Upper lobe of right lung (tissue), 1 donor: Measurements from ENCODE around the gene ASB3. TPM values are rescaled to one million over a fixed set of nuclear protein-coding genes. Genes with fewer than 3 reads are reported as not detected.

Experiments
- ATAC-seq: fragments of 200-7000 bp; cut with Tn5 transposase; one replicate; pipeline ENCODE4 v1.9.1; 2020; ENCODE audit warnings: mild to moderate bottlenecking, moderate library complexity
- DNase-seq: peaks from one replicate; pipeline ENCODE4 v3.0.0-alpha.2; 2020
- H3K27ac ChIP-seq: fragments of 200-600 bp; one replicate; pipeline ENCODE4 v1.8.0; 2022
- H3K27me3 ChIP-seq: fragments of 200-600 bp; one replicate; pipeline ENCODE4 v1.8.0; 2022; ENCODE audit warnings: mild to moderate bottlenecking
- H3K36me3 ChIP-seq: fragments of 200-600 bp; one replicate; pipeline ENCODE4 v1.8.0; 2022
- H3K4me1 ChIP-seq: fragments of 200-600 bp; one replicate; pipeline ENCODE4 v1.8.0; 2022
- H3K4me3 ChIP-seq: fragments of 200-600 bp; one replicate; pipeline ENCODE4 v1.8.0; 2022; ENCODE audit warnings: mild to moderate bottlenecking
- H3K9me3 ChIP-seq: fragments of 200-600 bp; one replicate; pipeline ENCODE4 v1.8.0; 2022
- CTCF ChIP-seq: fragments of 200-600 bp; IDR thresholded peaks from one replicate; pipeline ENCODE4 v1.8.0; 2022; ENCODE audit warnings: antibody characterized with exemption
- intact Hi-C: fragments of 100-400 bp; cut with DNase I; formaldehyde crosslinking; loops from one replicate; pipeline ENCODE4 v1.11.0; 2022
- total RNA-seq: library from RNA; stranded (reverse); fragmentation: NEBNext Ultra II Directional; extraction: Animal tissue kit (Norgen Biotek cat#: 25700); gene quantifications from one replicate; pipeline ENCODE4 v1.2.1, GENCODE V29; 2021
- donor health status: DM: no; HTN: yes; CAD: no; lungs with severe emphysema.

Gene ASB3
- total RNA-seq, 1 donor from 2014 or later = 29.0 TPM

GRCh38 chr2:53636596-53636995 lies 150.2 kb downstream of the ASB3 start:
- Histone ChIP-seq H3K9me3 (no peaks in the 10 kb centered on the region), H3K36me3 (no peaks in the 10 kb centered on the region), H3K27ac (no peak overlapping the region), H3K4me1 (no peaks in the 10 kb centered on the region), H3K27me3 (no peaks in the 10 kb centered on the region), H3K4me3 (no peak overlapping the region)
- intact Hi-C loops = no loop called here
- no peak for DNase-seq
- TF ChIP-seq CTCF = no peak
- ATAC-seq = no peak

- no peak overlapping the region for H3K4me3 ChIP-seq
- H3K9me3 ChIP-seq = no peaks in the 10 kb centered on the region
- H3K27ac ChIP-seq = no peak overlapping the region
- DNase-seq = no peak
- ATAC-seq = no peak
- no peaks in the 10 kb centered on the region for H3K27me3 ChIP-seq
- no peaks in the 10 kb centered on the region for H3K36me3 ChIP-seq
- TF ChIP-seq CTCF = no peak
- no peaks in the 10 kb centered on the region for H3K4me1 ChIP-seq
- intact Hi-C loops = no loop called here
Observed at GRCh38 chr2:53636109-53636508, 150.6 kb downstream of the ASB3 start.

- H3K27me3 ChIP-seq = no peaks in the 10 kb centered on the region
- H3K4me1 ChIP-seq = no peaks in the 10 kb centered on the region
- TF ChIP-seq CTCF = no peak
- no peaks in the 10 kb centered on the region for H3K36me3 ChIP-seq
- ATAC-seq (no peak), DNase-seq (no peak)
- H3K27ac ChIP-seq = no peak overlapping the region
- intact Hi-C loops = no loop called here
- H3K9me3 ChIP-seq = no peaks in the 10 kb centered on the region
- no peak overlapping the region for H3K4me3 ChIP-seq
Observed at GRCh38 chr2:53635694-53636093, 151.1 kb downstream of the ASB3 start.

- TF ChIP-seq CTCF = no peak
- DNase-seq = no peak
- Histone ChIP-seq H3K27me3 (no peaks in the 10 kb centered on the region), H3K9me3 (no peaks in the 10 kb centered on the region), H3K4me1 (no peaks in the 10 kb centered on the region), H3K27ac (no peak overlapping the region), H3K4me3 (no peak overlapping the region), H3K36me3 (no peaks in the 10 kb centered on the region)
- intact Hi-C loops = no loop called here
- ATAC-seq = no peak
Observed at GRCh38 chr2:53633441-53633840, 153.3 kb downstream of the ASB3 start.

- intact Hi-C loops = no loop called here
- no peaks in the 10 kb centered on the region for H3K9me3 ChIP-seq
- H3K4me1 ChIP-seq = no peaks in the 10 kb centered on the region
- ATAC-seq (no peak), DNase-seq (no peak)
- H3K36me3 ChIP-seq = no peaks in the 10 kb centered on the region
- no peaks in the 10 kb centered on the region for H3K27me3 ChIP-seq
- no peak overlapping the region for H3K4me3 ChIP-seq
- no peak for TF ChIP-seq CTCF
- H3K27ac ChIP-seq = no peak overlapping the region
Observed at GRCh38 chr2:53632714-53633113, 154.0 kb downstream of the ASB3 start.

GRCh38 chr2:53632126-53632460 lies 154.7 kb downstream of the ASB3 start:
- no peaks in the 10 kb centered on the region for H3K4me1 ChIP-seq
- DNase-seq (no peak), ATAC-seq (no peak)
- H3K36me3 ChIP-seq = no peaks in the 10 kb centered on the region
- no peak overlapping the region for H3K4me3 ChIP-seq
- no peaks in the 10 kb centered on the region for H3K27me3 ChIP-seq
- no peak overlapping the region for H3K27ac ChIP-seq
- no peak for TF ChIP-seq CTCF
- intact Hi-C loops = no loop called here
- H3K9me3 ChIP-seq = no peaks in the 10 kb centered on the region
